Endothelial cell of umbilical vein (primary cell): Measurements from ENCODE around the gene RBM28. TPM values are rescaled to one million over a fixed set of nuclear protein-coding genes. Genes with fewer than 3 reads are reported as not detected.

Experiments used
- BruUV-seq: library from RNA; stranded (reverse); fragments of 400-500 nt; replicated peaks from 2 replicates; lab custom pipeline; 2021; lab: Mats Ljungman, UMichigan
- CTCF ChIA-PET: fragments of 300-600, 350-600 bp; sonication (Branson Sonifier 250); formaldehyde crosslinking; loops from one replicate; lab custom pipeline; 2021; ENCODE audit warnings: antibody characterized with exemption, inconsistent platforms; lab: Charles Lee
- POLR2A ChIA-PET: fragments of 300-600, 350-600 bp; sonication (Branson Sonifier 250); formaldehyde crosslinking; loops from one replicate; lab custom pipeline; 2021; ENCODE audit warnings: antibody characterized with exemption, inconsistent platforms; lab: Charles Lee
- DNase-seq: peaks from one replicate; pipeline ENCODE4 v3.0.0-alpha.2; 2011; ENCODE audit warnings: low read depth, low spot score
- FAIRE-seq: peaks from 2 replicates; lab custom pipeline; 2011; peaks lifted over from hg19 to GRCh38; lab: Jason Lieb, UNC
- H2AFZ ChIP-seq: 2 replicates; pipeline ENCODE4 v1.6.0; 2012; ENCODE audit warnings: low read depth, low read length, control low read depth, inconsistent platforms
- H3K27ac ChIP-seq: 2 replicates; pipeline ENCODE4 v1.5.1; 2011; ENCODE audit warnings: low read depth, mild to moderate bottlenecking, control low read depth, low read length, moderate library complexity; ENCODE audit not compliant: insufficient read depth
- H3K27me3 ChIP-seq, 2 experiments: 2 replicates each; pipeline versions ENCODE4 v1.6.0 to v1.6.1; 2011; ENCODE audit warnings: low read length in 2 of 2, mixed read lengths in 1 of 2; ENCODE audit not compliant: control insufficient read depth in 2 of 2, insufficient read depth in 2 of 2
- H3K36me3 ChIP-seq, 2 experiments: 2 replicates in 1 of 2; 3 replicates in 1 of 2; pipeline ENCODE4 v1.5.1; 2011; ENCODE audit warnings: low read length in 2 of 2, mild to moderate bottlenecking in 1 of 2, moderate library complexity in 1 of 2; ENCODE audit not compliant: control insufficient read depth in 2 of 2, insufficient read depth in 2 of 2; ENCODE audit errors: extremely low read depth in 1 of 2
- H3K4me1 ChIP-seq: 3 replicates; pipeline ENCODE4 v1.5.1; 2011; ENCODE audit warnings: mild to moderate bottlenecking, low read length; ENCODE audit not compliant: control insufficient read depth, insufficient read depth; ENCODE audit errors: extremely low read depth
- H3K4me2 ChIP-seq: 2 replicates; pipeline ENCODE4 v1.6.1; 2011; ENCODE audit warnings: low read length, control low read depth, mixed read lengths; ENCODE audit not compliant: insufficient read depth
- H3K4me3 ChIP-seq, 3 experiments: fragments of 200-600 bp in 1 of 3; sonication (generic), shearing (Covaris generic) in 1 of 3; replicated peaks in 1 of 3; 2 replicates each; pipeline ENCODE4 v1.5.1; 2011 to 2016; ENCODE audit warnings: control low read depth in 3 of 3, low read length in 3 of 3, mild to moderate bottlenecking in 2 of 3, inconsistent platforms in 1 of 3, low read depth in 1 of 3, moderate library complexity in 1 of 3; ENCODE audit not compliant: insufficient read depth in 1 of 3
- H3K79me2 ChIP-seq: 2 replicates; pipeline ENCODE4 v1.6.0; 2012; ENCODE audit warnings: low read length, inconsistent platforms; ENCODE audit not compliant: control insufficient read depth, insufficient read depth
- H3K9ac ChIP-seq: replicated peaks from 2 replicates; pipeline ENCODE3; 2011; ENCODE audit warnings: low read length, control low read depth; ENCODE audit not compliant: insufficient read depth; ENCODE audit errors: extremely low read depth
- H3K9me1 ChIP-seq: replicated peaks from 3 replicates; pipeline ENCODE4 v1.6.0; 2011; ENCODE audit warnings: mild to moderate bottlenecking, low read length; ENCODE audit not compliant: control insufficient read depth, insufficient read depth; ENCODE audit errors: extremely low read depth
- H3K9me3 ChIP-seq: replicated peaks from 2 replicates; pipeline ENCODE4 v1.5.1; 2012; ENCODE audit warnings: low read length, inconsistent platforms; ENCODE audit not compliant: control insufficient read depth, insufficient read depth
- H4K20me1 ChIP-seq: replicated peaks from 2 replicates; pipeline ENCODE3; 2011; ENCODE audit warnings: mild to moderate bottlenecking, low read length; ENCODE audit not compliant: control insufficient read depth, insufficient read depth; ENCODE audit errors: extremely low read depth
- CTCF ChIP-seq, 2 donors: IDR thresholded peaks; 1 replicate in 1 of 2; 2 replicates in 1 of 2; pipeline ENCODE4 v1.5.1; 2011; ENCODE audit warnings: low read length in 2 of 2, mild to moderate bottlenecking in 2 of 2, moderate library complexity in 2 of 2, control low read depth in 1 of 2, inconsistent platforms in 1 of 2, low read depth in 1 of 2; ENCODE audit not compliant: insufficient read depth in 1 of 2; ENCODE audit errors: extremely low read depth in 1 of 2
- EZH2 ChIP-seq: IDR thresholded peaks from 2 replicates; pipeline ENCODE4 v1.6.1; 2012; ENCODE audit warnings: borderline replicate concordance, low read depth, mild to moderate bottlenecking, moderate library complexity, low read length, inconsistent platforms; ENCODE audit not compliant: severe bottlenecking
- FOS ChIP-seq: IDR thresholded peaks from 2 replicates; pipeline ENCODE4 v1.6.1; 2011; ENCODE audit warnings: mild to moderate bottlenecking, low read length, moderate library complexity, borderline replicate concordance; ENCODE audit not compliant: insufficient read depth
- GATA2 ChIP-seq: IDR thresholded peaks from 2 replicates; pipeline ENCODE4 v1.7.0; 2011; ENCODE audit warnings: low read depth, mild to moderate bottlenecking, moderate library complexity, mixed read lengths, low read length; ENCODE audit not compliant: insufficient read length, insufficient read depth
- JUN ChIP-seq: IDR thresholded peaks from 2 replicates; pipeline ENCODE4 v1.6.1; 2011; ENCODE audit warnings: borderline replicate concordance, low read depth; ENCODE audit not compliant: insufficient read length, insufficient read depth
- MAX ChIP-seq: IDR thresholded peaks from 2 replicates; pipeline ENCODE4 v1.6.1; 2011; ENCODE audit not compliant: insufficient read depth, insufficient read length
- MYC ChIP-seq: IDR thresholded peaks from one replicate; pipeline ENCODE4 v1.6.1; 2011; ENCODE audit warnings: mild to moderate bottlenecking, low read depth, low read length
- POLR2A ChIP-seq: IDR thresholded peaks from 2 replicates; pipeline ENCODE4 v1.6.1; 2012; ENCODE audit warnings: low read depth, mild to moderate bottlenecking, control low read depth, low read length
- POLR2AphosphoS5 ChIP-seq: IDR thresholded peaks from 2 replicates; pipeline ENCODE4 v1.6.1; 2012; ENCODE audit warnings: low read depth, mild to moderate bottlenecking, control low read depth, low read length, moderate library complexity; ENCODE audit not compliant: insufficient read depth
- dilution Hi-C: fragments of 300-500 bp; cut with MboI; formaldehyde crosslinking; loops from one replicate; pipeline ENCODE4 v1.15.0; 2019; ENCODE audit warnings: low sequenced_read_pairs; ENCODE audit not compliant: extremely low pct_ligation_motif_present
- intact Hi-C: fragments of 100-400 bp; cut with micrococcal nuclease; formaldehyde crosslinking; loops from one replicate; pipeline ENCODE4 v1.10.0; 2022
- polyA plus RNA-seq, 4 experiments: library from polyadenylated mRNA; depleted of rRNA in 3 of 4; stranded (reverse) in 3 of 4; unstranded in 1 of 4; fragments of >200 nt; gene quantifications; 2 replicates each; pipeline versions ENCODE4 v1.2.1 to v1.2.3, GENCODE V29; 2011 to 2012; ENCODE audit warnings: missing spikeins in 1 of 4
- total RNA-seq: library from RNA; stranded (reverse); gene quantifications from 2 replicates; pipeline ENCODE4 v1.2.3, GENCODE V29; 2021

Gene RBM28
- total and polyA plus RNA-seq, 2 donors (not counting 3 experiments of a cell fraction or from before 2014, with no cell fraction given) = 11.6 to 58.7 TPM

DNA sequence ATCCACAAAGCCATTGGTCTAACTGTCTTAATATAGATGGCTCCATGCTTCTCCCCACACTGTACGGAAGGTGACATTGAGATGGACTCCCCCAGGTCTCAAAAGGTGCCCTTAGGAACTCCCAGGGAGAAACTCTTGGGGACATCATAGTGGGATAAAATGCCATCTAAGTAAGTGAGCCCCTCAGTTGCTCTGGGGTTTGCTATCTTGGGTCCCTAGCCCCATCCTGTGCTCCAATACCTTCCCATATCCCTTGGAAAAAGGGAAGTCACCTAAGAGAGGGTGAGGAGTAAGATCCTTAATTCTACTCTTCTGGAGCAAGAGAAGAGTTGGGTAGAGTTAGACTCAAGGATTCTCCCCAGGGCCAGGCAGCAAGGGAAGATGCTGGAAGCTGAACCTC is 9.9 kb upstream of the RBM28 start:
- POLR2A ChIA-PET = no interaction called here
- no peaks in the 10 kb centered on the region for H4K20me1 ChIP-seq
- BruUV-seq = no TSS peak
- CTCF ChIA-PET = interaction anchor here (1.0 to 16.4 kb wide), 3 partner anchors 9 to 72 kb away, joined by 5 to 778 read pairs (median 9); no protein-coding TSS in a partner anchor
- H3K4me3 ChIP-seq = no peak overlapping the region
- no peak for DNase-seq
- no peaks in the 10 kb centered on the region for H3K9me3 ChIP-seq
- TF ChIP-seq GATA2 = no peak
- H3K79me2 ChIP-seq = no peaks in the 10 kb centered on the region
- no peak overlapping the region for H2AFZ ChIP-seq
- no peak overlapping the region for H3K9ac ChIP-seq
- peaks cover 54 to 56% of the 10 kb centered on the region in 2 experiments for H3K27me3 ChIP-seq
- no peaks in the 10 kb centered on the region for H3K9me1 ChIP-seq
- no peak overlapping the region for H3K4me2 ChIP-seq
- no peaks in the 10 kb centered on the region for H3K36me3 ChIP-seq
- no peak overlapping the region for H3K27ac ChIP-seq
- dilution Hi-C loops = no loop called here
- intact Hi-C loops = no loop called here
- no peaks in the 10 kb centered on the region for H3K4me1 ChIP-seq
- no peak for FAIRE-seq

DNA sequence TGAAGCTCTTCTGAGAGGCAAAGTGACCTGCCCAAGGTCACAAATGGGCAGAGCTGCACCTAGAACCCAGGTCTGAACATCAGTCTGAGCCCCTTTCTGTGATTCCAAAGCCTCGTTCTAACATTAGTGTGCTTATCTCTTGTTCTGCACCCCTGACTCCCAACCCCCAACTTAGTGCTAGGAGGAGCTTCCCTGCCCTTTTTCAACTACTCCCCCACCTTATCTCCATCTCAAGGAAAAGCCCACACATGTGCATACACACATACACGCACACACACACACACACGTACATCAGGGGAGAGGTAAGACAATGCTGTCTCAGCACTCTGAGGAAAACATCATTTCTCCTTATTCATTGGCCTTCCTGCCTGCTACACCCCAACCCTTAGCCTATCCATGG is 9.5 kb upstream of the RBM28 start:
- POLR2A ChIA-PET = no interaction called here
- no TSS peak for BruUV-seq
- H2AFZ ChIP-seq = no peak overlapping the region
- H3K9me1 ChIP-seq = no peaks in the 10 kb centered on the region
- no peaks in the 10 kb centered on the region for H3K79me2 ChIP-seq
- H3K9ac ChIP-seq = no peak overlapping the region
- no peaks in the 10 kb centered on the region for H3K9me3 ChIP-seq
- no peaks in the 10 kb centered on the region for H4K20me1 ChIP-seq
- no peak overlapping the region for H3K4me2 ChIP-seq
- H3K4me3 ChIP-seq = no peak overlapping the region
- peaks cover 54 to 57% of the 10 kb centered on the region in 2 experiments for H3K27me3 ChIP-seq
- TF ChIP-seq POLR2AphosphoS5 (no peak), CTCF (IDR thresholded peaks at IDR 0.05; ENCODE audit: extremely low read depth in 1 of 2, insufficient read depth in 1 of 2, low read depth in 1 of 2, low read length in 2 of 2) (no peak), MAX (no peak), JUN (no peak), FOS (no peak), MYC (no peak), POLR2A (no peak), EZH2 (no peak), GATA2 (no peak)
- dilution Hi-C loops (no loop called here), intact Hi-C loops (no loop called here)
- DNase-seq (no peak), FAIRE-seq (no peak)
- no peak overlapping the region for H3K27ac ChIP-seq
- H3K4me1 ChIP-seq = no peaks in the 10 kb centered on the region
- CTCF ChIA-PET = interaction anchor here (1.0 to 16.4 kb wide), 3 partner anchors 9 to 72 kb away, joined by 5 to 778 read pairs (median 9); no protein-coding TSS in a partner anchor
- no peaks in the 10 kb centered on the region for H3K36me3 ChIP-seq
